Right cardiac atrium (tissue), 5 donors: ENCODE data around the gene HOXC9. TPM values are rescaled to one million over a fixed set of nuclear protein-coding genes. Genes with fewer than 3 reads are reported as not detected.

Experiments
- ATAC-seq, 2 donors: fragments of 200-7000 bp; cut with Tn5 transposase; one replicate each; pipeline versions ENCODE4 v1.8.0 to v1.9.1; 2020; ENCODE audit warnings: moderate library complexity in 2 of 2, mild to moderate bottlenecking in 1 of 2
- DNase-seq, 3 donors: peaks; one replicate each; pipeline ENCODE4 v3.0.0-alpha.2; 2020
- H3K27ac ChIP-seq: one replicate; pipeline ENCODE4 v1.5.1; 2013; ENCODE audit warnings: mild to moderate bottlenecking, low read length, control low read depth, moderate library complexity
- H3K27me3 ChIP-seq: one replicate; pipeline ENCODE4 v1.6.1; 2013; ENCODE audit not compliant: control insufficient read depth, insufficient read depth
- H3K4me1 ChIP-seq: one replicate; pipeline ENCODE4 v1.6.1; 2013; ENCODE audit warnings: low read length; ENCODE audit not compliant: control insufficient read depth, insufficient read depth
- H3K4me3 ChIP-seq: one replicate; pipeline ENCODE4 v1.5.1; 2013; ENCODE audit warnings: low read length, control low read depth
- H3K9me3 ChIP-seq: one replicate; pipeline ENCODE4 v1.6.1; 2013; ENCODE audit warnings: low read length; ENCODE audit not compliant: control insufficient read depth
- WGBS: extraction: QIAGEN DNeasy Blood & Tissue Kit; methylation state at CpG from one replicate; pipeline ENCODE4 v1.1.7; 2013; 5-methylcytosine and 5-hydroxymethylcytosine counted together
- intact Hi-C, 4 donors: fragments of 100-400 bp; cut with DNase I; formaldehyde crosslinking; loops; one replicate each; pipeline versions ENCODE4 v1.11.0 to v1.14.0; 2022 to 2023
- long read RNA-seq, 4 donors: library from polyadenylated mRNA; unstranded; transcript quantifications; one replicate each; pipeline ENCODE4 v2.0.0, GENCODE V29; 2020 to 2021
- polyA plus RNA-seq: library from polyadenylated mRNA; stranded (reverse); fragments of 200-250 nt; gene quantifications from one replicate; pipeline ENCODE4 v1.2.3, GENCODE V29; 2013
- total RNA-seq, 4 donors: library from RNA; stranded (reverse); fragmentation: NEBNext Ultra II Directional; extraction: Animal tissue kit (Norgen Biotek cat#: 25700); gene quantifications; one replicate each; pipeline ENCODE4 v1.2.1, GENCODE V29; 2021
- donor health status: healthy with polysubstance abuse.
- donor health status: DM: no; HTN: yes; CAD: no.
- donor health status: DM: no; HTN: no; CAD: no.
- donor health status: DM: no; HTN: yes; CAD: no; lungs with severe emphysema.
- donor health status: DM: yes; HTN: yes; CAD: no.

The HOXC9 gene
- total RNA-seq (under 1 TPM in 1 of 4 donors, not detected in 3; 0.15 TPM), polyA plus RNA-seq (not detected)
- long read RNA-seq, donor 1: 0 reads
- long read RNA-seq, donor 2: 0 reads
- long read RNA-seq, donor 3: 0 reads
- long read RNA-seq, donor 4: 0 reads

GRCh38 chr12:54000116-54001114 is at the start of gene HOXC9:
Gene HOXC9 (plus strand): TSS chr12:54000161. CDS start chr12:54000189, 28 bp downstream.
- H3K9me3 ChIP-seq: no peaks in the 10 kb centered on the region
- H3K4me1 ChIP-seq: peaks cover 2% of the 10 kb centered on the region
- no peaks in the 10 kb centered on the region for H3K27me3 ChIP-seq
- ATAC-seq (peak in 1 of 2 donors; percentile 16), DNase-seq (no peak)
- H3K4me3 ChIP-seq: peak within 1 kb of the TSS; percentile 13
- intact Hi-C loops: no loop called here
- 3% methylated on average over 87 of the region's 87 CpGs for WGBS
- no peak within 1 kb of the TSS for H3K27ac ChIP-seq

- no peak overlapping the region for H3K27ac ChIP-seq
- no peak overlapping the region for H3K4me3 ChIP-seq
Observed at GRCh38 chr12:53950437-53950773, 49.6 kb upstream of the HOXC9 start.

GRCh38 chr12:53950789-53951576 is 49.0 kb upstream of the HOXC9 start:
- WGBS: 3% methylated on average over 34 of the region's 34 CpGs
- peak in 1 of 2 donors; percentile 18 for ATAC-seq
- DNase-seq: no peak
- Histone ChIP-seq H3K4me1 (no peaks in the 10 kb centered on the region), H3K27me3 (peaks cover 8% of the 10 kb centered on the region), H3K9me3 (no peaks in the 10 kb centered on the region), H3K27ac (no peak overlapping the region), H3K4me3 (no peak overlapping the region)
- intact Hi-C loops: no loop called here

More at GRCh38 chr12:53950437-53950773, 49.6 kb upstream of the HOXC9 start:
- ATAC-seq: no peak
- WGBS: 5% methylated on average over 10 of the region's 10 CpGs
- Histone ChIP-seq H3K27me3 (peaks cover 8% of the 10 kb centered on the region), H3K9me3 (no peaks in the 10 kb centered on the region), H3K4me1 (no peaks in the 10 kb centered on the region)
- DNase-seq: no peak
- intact Hi-C loops: no loop called here

- Histone ChIP-seq H3K4me3 (no peak overlapping the region), H3K9me3 (no peaks in the 10 kb centered on the region), H3K27ac (no peak overlapping the region), H3K4me1 (no peaks in the 10 kb centered on the region), H3K27me3 (peaks cover 2% of the 10 kb centered on the region)
- intact Hi-C loops: no loop called here
- DNase-seq (no peak), ATAC-seq (no peak)
- WGBS: 4% methylated on average over 47 of the region's 47 CpGs
Observed at GRCh38 chr12:53951577-53952334, 48.2 kb upstream of the HOXC9 start.

- H3K9me3 ChIP-seq: no peaks in the 10 kb centered on the region
- ATAC-seq (no peak), DNase-seq (no peak)
- no peak overlapping the region for H3K27ac ChIP-seq
- no peak overlapping the region for H3K4me3 ChIP-seq
- no peaks in the 10 kb centered on the region for H3K27me3 ChIP-seq
- H3K4me1 ChIP-seq: no peaks in the 10 kb centered on the region
- intact Hi-C loops: no loop called here
- 15% methylated on average over 13 of the region's 13 CpGs for WGBS
Observed at GRCh38 chr12:53952335-53952694, 47.6 kb upstream of the HOXC9 start.

- intact Hi-C loops: no loop called here
- Histone ChIP-seq H3K4me3 (no peak overlapping the region), H3K9me3 (no peaks in the 10 kb centered on the region), H3K27me3 (no peaks in the 10 kb centered on the region), H3K4me1 (no peaks in the 10 kb centered on the region), H3K27ac (no peak overlapping the region)
- no peak for DNase-seq
- 6% methylated on average over 38 of the region's 38 CpGs for WGBS
- ATAC-seq: no peak
Observed at GRCh38 chr12:53952871-53953734, 46.9 kb upstream of the HOXC9 start.

GRCh38 chr12:53953831-53954693 is 45.9 kb upstream of the HOXC9 start:
- ATAC-seq (no peak), DNase-seq (no peak)
- no peak overlapping the region for H3K4me3 ChIP-seq
- WGBS: 7% methylated on average over 19 of the region's 19 CpGs
- H3K9me3 ChIP-seq: no peaks in the 10 kb centered on the region
- intact Hi-C loops: no loop called here
- H3K4me1 ChIP-seq: no peaks in the 10 kb centered on the region
- no peak overlapping the region for H3K27ac ChIP-seq
- H3K27me3 ChIP-seq: no peaks in the 10 kb centered on the region

GRCh38 chr12:53954694-53955035 is 45.3 kb upstream of the HOXC9 start, which contains the start of gene HOXC12:
Gene HOXC12 (plus strand): TSS chr12:53954903. CDS start chr12:53954930, 27 bp downstream.
- intact Hi-C loops: no loop called here
- Histone ChIP-seq H3K4me3 (no peak within 1 kb of the TSS), H3K27me3 (no peaks in the 10 kb centered on the region), H3K4me1 (no peaks in the 10 kb centered on the region), H3K27ac (no peak within 1 kb of the TSS), H3K9me3 (no peaks in the 10 kb centered on the region)
- 2% methylated on average over 20 of the region's 20 CpGs for WGBS
- DNase-seq: no peak
- no peak for ATAC-seq

GRCh38 chr12:53955036-53955775 is 44.8 kb upstream of the HOXC9 start:
- H3K27ac ChIP-seq: no peak overlapping the region
- 3% methylated on average over 86 of the region's 86 CpGs for WGBS
- no peaks in the 10 kb centered on the region for H3K4me1 ChIP-seq
- DNase-seq (no peak), ATAC-seq (no peak)
- no peaks in the 10 kb centered on the region for H3K27me3 ChIP-seq
- H3K4me3 ChIP-seq: no peak overlapping the region
- intact Hi-C loops: no loop called here
- H3K9me3 ChIP-seq: no peaks in the 10 kb centered on the region
